ENCODE measurements around the gene GRIN1.

GRCh38 chr9:137161558-137162486 lies 22.9 kb downstream of the GRIN1 start:
- TF ChIP-seq EZH2 (IDR thresholded peaks at IDR 0.05; ENCODE audit: insufficient read depth, low read length) (peak; percentile 33), CTCF (IDR thresholded peaks at IDR 0.05; ENCODE audit: insufficient read depth, low read depth, low read length) (no peak)

Measured in astrocyte (in vitro differentiated cells and primary cell).